ENCODE measurements around the gene PERP.
A peak's percentile ranks its signal among the peaks of the same experiment; 100 is the strongest.

The PERP gene

GRCh38 chr6:138105446-138105845, 1.8 kb downstream of the PERP start:
- H3K4me3 ChIP-seq (ENCODE audit: low read depth, low read length): peak overlapping the region; percentile 76
- no peak for DNase-seq (ENCODE audit: low read depth)

GRCh38 chr6:138104618-138105213, 2.5 kb downstream of the PERP start:
- H3K4me3 ChIP-seq (ENCODE audit: low read depth, low read length): no peak overlapping the region; the same call in 1 of the 2 replicates
- DNase-seq (ENCODE audit: low read depth): no peak
- no peak for TF ChIP-seq CTCF (IDR thresholded peaks at IDR 0.05; ENCODE audit: control insufficient read depth, extremely low read depth, insufficient read depth)

More at GRCh38 chr6:138105446-138105845, 1.8 kb downstream of the PERP start:
- no peak for TF ChIP-seq CTCF (IDR thresholded peaks at IDR 0.05; ENCODE audit: control insufficient read depth, extremely low read depth, insufficient read depth)

DNA sequence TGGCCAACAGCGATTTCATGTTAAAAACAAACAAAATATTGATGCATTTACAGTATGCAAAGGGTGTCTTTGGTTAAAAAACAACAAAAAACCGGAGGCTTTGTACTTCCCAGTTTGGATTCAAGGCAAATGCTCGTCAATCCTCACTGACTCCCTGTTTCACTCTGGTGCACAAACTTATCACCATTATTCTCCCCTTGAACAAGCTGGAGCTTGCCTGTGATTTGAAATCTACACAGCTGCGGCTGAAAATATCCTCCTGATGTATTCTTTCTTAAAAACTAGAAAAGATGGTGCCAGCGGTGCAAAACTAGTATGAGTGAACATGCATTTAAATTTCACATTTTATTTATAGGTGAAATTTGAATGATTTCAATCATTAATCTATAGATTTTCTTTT, 3.3 kb downstream of the PERP start:
- no peak for TF ChIP-seq CTCF (IDR thresholded peaks at IDR 0.05; ENCODE audit: control insufficient read depth, extremely low read depth, insufficient read depth)
- DNase-seq (ENCODE audit: low read depth): no peak
- no peak overlapping the region for H3K4me3 ChIP-seq (ENCODE audit: low read depth, low read length)

DNA sequence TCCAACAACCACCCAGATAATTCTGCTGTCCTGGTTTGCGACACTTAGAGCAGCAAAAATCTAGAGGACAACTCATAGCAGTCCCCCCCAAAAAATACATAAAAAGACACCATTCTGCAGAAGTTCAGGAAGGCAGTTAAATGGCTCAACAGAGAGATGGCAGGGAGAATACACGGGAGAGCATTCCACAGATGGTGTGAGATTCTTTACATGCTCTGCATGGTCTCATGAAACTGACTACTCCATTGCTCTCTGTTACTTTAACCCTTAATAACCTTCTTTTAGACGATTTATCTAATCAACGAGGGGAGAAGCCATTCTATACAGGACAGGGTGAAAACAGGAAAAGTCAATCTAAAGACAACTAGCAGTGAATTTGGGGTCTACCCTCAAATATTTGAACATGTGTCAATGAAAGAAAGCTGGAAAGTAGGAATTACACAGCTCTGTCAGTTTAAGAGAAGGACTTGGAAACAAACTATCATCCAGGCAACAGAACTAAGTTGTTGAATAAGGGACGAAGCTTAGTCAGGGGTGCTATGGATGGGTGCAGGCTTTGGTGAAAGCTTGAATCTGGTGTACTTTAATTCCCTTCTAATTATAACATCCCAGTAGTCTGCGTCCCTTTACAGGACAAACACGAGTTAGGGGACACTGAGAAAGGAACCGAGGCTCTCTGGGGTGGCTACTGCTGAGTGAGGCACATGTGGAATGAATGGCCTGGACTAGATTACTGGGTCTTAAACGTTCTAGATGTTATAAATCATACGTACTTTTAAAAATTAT, 5.1 kb downstream of the PERP start:
- no peak overlapping the region for H3K4me3 ChIP-seq (ENCODE audit: low read depth, low read length)
- no peak for TF ChIP-seq CTCF (IDR thresholded peaks at IDR 0.05; ENCODE audit: control insufficient read depth, extremely low read depth, insufficient read depth)
- DNase-seq (ENCODE audit: low read depth): no peak

GRCh38 chr6:138099832-138100231, 7.4 kb downstream of the PERP start:
- peak overlapping the region; percentile 7; the same call in 1 of the 2 replicates for H3K4me3 ChIP-seq (ENCODE audit: low read depth, low read length)
- TF ChIP-seq CTCF (IDR thresholded peaks at IDR 0.05; ENCODE audit: control insufficient read depth, extremely low read depth, insufficient read depth): no peak
- DNase-seq (ENCODE audit: low read depth): peak; percentile 61

DNA sequence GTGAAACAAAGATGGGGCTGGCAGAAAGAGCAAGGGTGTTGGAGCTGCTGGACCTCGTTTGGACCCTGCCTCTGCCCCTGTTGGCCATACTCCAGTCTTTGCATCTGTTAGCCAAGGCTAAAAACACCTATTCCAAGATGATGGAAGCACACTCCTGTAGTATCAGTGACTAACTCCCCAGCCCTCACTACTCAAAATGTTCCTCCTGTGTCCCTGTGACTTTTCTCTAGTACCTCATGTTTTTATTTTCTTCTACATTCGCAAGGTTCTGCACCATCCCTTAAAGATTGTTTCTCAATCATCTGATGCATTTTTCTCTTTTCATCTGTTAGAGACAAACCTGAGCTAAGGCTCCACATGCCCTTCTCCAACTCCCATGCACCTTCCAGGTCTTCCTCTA, 8.9 kb downstream of the PERP start:
- no peak for TF ChIP-seq CTCF (IDR thresholded peaks at IDR 0.05; ENCODE audit: control insufficient read depth, extremely low read depth, insufficient read depth)
- H3K4me3 ChIP-seq (ENCODE audit: low read depth, low read length): no peak overlapping the region
- DNase-seq (ENCODE audit: low read depth): no peak

All from LNCaP clone FGC (cell line).